ENCODE data around the gene KIAA1671.

Gene KIAA1671

GRCh38 chr22:25114369-25115362, 162.2 kb downstream of the KIAA1671 start:
- DNase-seq (ENCODE audit: low read depth) = no peak

GRCh38 chr22:25119609-25120008, 167.1 kb downstream of the KIAA1671 start:
- DNase-seq (ENCODE audit: low read depth) = no peak

GRCh38 chr22:25120093-25120561, 167.6 kb downstream of the KIAA1671 start:
- no peak for DNase-seq (ENCODE audit: low read depth)

- no peak for DNase-seq (ENCODE audit: low read depth)
These were observed 168.3 kb downstream of the KIAA1671 start for GRCh38 chr22:25120761-25121212.

- no peak for DNase-seq (ENCODE audit: low read depth)
These were observed 169.7 kb downstream of the KIAA1671 start for GRCh38 chr22:25122136-25122764.

GRCh38 chr22:25123677-25124076, 171.2 kb downstream of the KIAA1671 start:
- DNase-seq (ENCODE audit: low read depth) = no peak

- DNase-seq (ENCODE audit: low read depth) = no peak
These were observed 173.3 kb downstream of the KIAA1671 start for GRCh38 chr22:25125693-25126357.

GRCh38 chr22:25126510-25126909, 174.0 kb downstream of the KIAA1671 start:
- DNase-seq (ENCODE audit: low read depth) = no peak

GRCh38 chr22:25127318-25127717, 174.8 kb downstream of the KIAA1671 start:
- no peak for DNase-seq (ENCODE audit: low read depth)

- no peak for DNase-seq (ENCODE audit: low read depth)
These were observed 177.9 kb downstream of the KIAA1671 start for GRCh38 chr22:25130462-25130861.

- DNase-seq (ENCODE audit: low read depth) = no peak
These were observed 178.8 kb downstream of the KIAA1671 start for GRCh38 chr22:25131198-25131887.

GRCh38 chr22:25134028-25134427, 181.5 kb downstream of the KIAA1671 start:
- DNase-seq (ENCODE audit: low read depth) = no peak

GRCh38 chr22:25134451-25134850, 181.9 kb downstream of the KIAA1671 start:
- no peak for DNase-seq (ENCODE audit: low read depth)

- DNase-seq (ENCODE audit: low read depth) = no peak
These were observed 184.5 kb downstream of the KIAA1671 start for GRCh38 chr22:25136953-25137576.

- no peak for DNase-seq (ENCODE audit: low read depth)
These were observed 185.3 kb downstream of the KIAA1671 start for GRCh38 chr22:25137577-25138525.

GRCh38 chr22:25139062-25139461, 186.5 kb downstream of the KIAA1671 start:
- no peak for DNase-seq (ENCODE audit: low read depth)

- no peak for DNase-seq (ENCODE audit: low read depth)
These were observed 189.6 kb downstream of the KIAA1671 start for GRCh38 chr22:25142102-25142501.

GRCh38 chr22:25143156-25144076, 190.9 kb downstream of the KIAA1671 start:
- no peak for DNase-seq (ENCODE audit: low read depth)

- no peak for DNase-seq (ENCODE audit: low read depth)
These were observed 192.0 kb downstream of the KIAA1671 start for GRCh38 chr22:25144522-25144921.
